Measurements from ENCODE around the gene CDH5. TPM values are rescaled to one million over a fixed set of nuclear protein-coding genes. Genes with fewer than 3 reads are reported as not detected.

CDH5 gene
- total RNA-seq, 3 donors from 2014 or later, result 5.5 to 17.0 (median 10.2) TPM

DNA sequence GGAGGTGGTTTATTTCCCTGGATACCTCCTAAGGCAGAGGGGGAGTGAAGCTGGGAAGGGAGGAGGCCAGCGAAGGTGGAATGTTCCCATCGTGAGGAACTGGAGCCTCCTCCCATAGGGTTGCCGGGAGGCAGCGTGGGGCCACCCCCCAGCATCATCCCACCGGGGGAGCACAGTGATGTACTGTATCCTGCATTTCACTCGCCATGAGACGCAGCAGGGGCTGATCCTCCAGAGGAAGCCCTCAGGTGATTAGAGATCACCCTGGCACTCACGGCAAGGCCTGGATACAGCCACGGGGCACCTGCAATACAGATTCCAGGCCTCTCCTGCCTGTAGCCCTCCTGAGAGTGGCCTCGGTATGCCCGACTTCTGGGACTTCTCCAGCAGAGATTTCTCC, 35.1 kb downstream of the CDH5 start:
- TF ChIP-seq CTCF (IDR thresholded peaks at IDR 0.05), result no peak
- no peak for ATAC-seq
- intact Hi-C loops (cut with DNase I, micrococcal nuclease), result loop anchor here in 1 of 2 donors (10.0 kb wide), 1 partner anchor 203 kb away; the partner anchor contains the start of gene CMTM3

GRCh38 chr16:66402166-66402565, 35.7 kb downstream of the CDH5 start:
- no peaks in the 10 kb centered on the region for H3K9me3 ChIP-seq
- no peaks in the 10 kb centered on the region for H3K4me1 ChIP-seq (ENCODE audit: low read depth)
- DNase-seq, result no peak
- no peaks in the 10 kb centered on the region for H3K36me3 ChIP-seq (ENCODE audit: low read depth)
- H3K4me3 ChIP-seq, result no peak overlapping the region
- intact Hi-C loops (cut with DNase I, micrococcal nuclease), result loop anchor here in 1 of 2 donors (10.0 kb wide), 1 partner anchor 203 kb away; the partner anchor contains the start of gene CMTM3
- ATAC-seq, result no peak
- TF ChIP-seq CTCF (IDR thresholded peaks at IDR 0.05), result no peak

More for the DNA sequence above, 35.1 kb downstream of the CDH5 start:
- Histone ChIP-seq H3K4me1 (ENCODE audit: low read depth) (no peaks in the 10 kb centered on the region), H3K4me3 (no peak overlapping the region), H3K36me3 (ENCODE audit: low read depth) (no peaks in the 10 kb centered on the region), H3K9me3 (no peaks in the 10 kb centered on the region)
- DNase-seq, result no peak

DNA sequence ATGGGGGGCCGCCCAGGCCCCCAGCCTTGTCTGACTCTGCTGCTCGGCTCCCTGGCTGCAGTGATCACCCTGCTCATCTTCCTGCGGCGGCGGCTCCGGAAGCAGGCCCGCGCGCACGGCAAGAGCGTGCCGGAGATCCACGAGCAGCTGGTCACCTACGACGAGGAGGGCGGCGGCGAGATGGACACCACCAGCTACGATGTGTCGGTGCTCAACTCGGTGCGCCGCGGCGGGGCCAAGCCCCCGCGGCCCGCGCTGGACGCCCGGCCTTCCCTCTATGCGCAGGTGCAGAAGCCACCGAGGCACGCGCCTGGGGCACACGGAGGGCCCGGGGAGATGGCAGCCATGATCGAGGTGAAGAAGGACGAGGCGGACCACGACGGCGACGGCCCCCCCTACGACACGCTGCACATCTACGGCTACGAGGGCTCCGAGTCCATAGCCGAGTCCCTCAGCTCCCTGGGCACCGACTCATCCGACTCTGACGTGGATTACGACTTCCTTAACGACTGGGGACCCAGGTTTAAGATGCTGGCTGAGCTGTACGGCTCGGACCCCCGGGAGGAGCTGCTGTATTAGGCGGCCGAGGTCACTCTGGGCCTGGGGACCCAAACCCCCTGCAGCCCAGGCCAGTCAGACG, 36.2 kb downstream of the CDH5 start:
- H3K4me1 ChIP-seq (ENCODE audit: low read depth), result peaks cover under 1% of the 10 kb centered on the region
- no peaks in the 10 kb centered on the region for H3K36me3 ChIP-seq (ENCODE audit: low read depth)
- H3K4me3 ChIP-seq, result no peak overlapping the region
- no peak for TF ChIP-seq CTCF (IDR thresholded peaks at IDR 0.05)
- no peaks in the 10 kb centered on the region for H3K9me3 ChIP-seq
- intact Hi-C loops (cut with DNase I, micrococcal nuclease), result loop anchor here in 1 of 2 donors (10.0 kb wide), 1 partner anchor 202 kb away; the partner anchor contains the start of gene CMTM3
- no peak for DNase-seq
- ATAC-seq, result no peak

- no peaks in the 10 kb centered on the region for H3K36me3 ChIP-seq (ENCODE audit: low read depth)
- peaks cover 3% of the 10 kb centered on the region for H3K4me1 ChIP-seq (ENCODE audit: low read depth)
- no peaks in the 10 kb centered on the region for H3K9me3 ChIP-seq
- no peak for TF ChIP-seq CTCF (IDR thresholded peaks at IDR 0.05)
- intact Hi-C loops (cut with DNase I, micrococcal nuclease), result loop anchor here in 1 of 2 donors (10.0 kb wide), 1 partner anchor 201 kb away; the partner anchor contains the start of gene CMTM3
- DNase-seq (no peak), ATAC-seq (no peak)
- H3K4me3 ChIP-seq, result no peak overlapping the region
These were observed 37.1 kb downstream of the CDH5 start for GRCh38 chr16:66403531-66404145.

DNA sequence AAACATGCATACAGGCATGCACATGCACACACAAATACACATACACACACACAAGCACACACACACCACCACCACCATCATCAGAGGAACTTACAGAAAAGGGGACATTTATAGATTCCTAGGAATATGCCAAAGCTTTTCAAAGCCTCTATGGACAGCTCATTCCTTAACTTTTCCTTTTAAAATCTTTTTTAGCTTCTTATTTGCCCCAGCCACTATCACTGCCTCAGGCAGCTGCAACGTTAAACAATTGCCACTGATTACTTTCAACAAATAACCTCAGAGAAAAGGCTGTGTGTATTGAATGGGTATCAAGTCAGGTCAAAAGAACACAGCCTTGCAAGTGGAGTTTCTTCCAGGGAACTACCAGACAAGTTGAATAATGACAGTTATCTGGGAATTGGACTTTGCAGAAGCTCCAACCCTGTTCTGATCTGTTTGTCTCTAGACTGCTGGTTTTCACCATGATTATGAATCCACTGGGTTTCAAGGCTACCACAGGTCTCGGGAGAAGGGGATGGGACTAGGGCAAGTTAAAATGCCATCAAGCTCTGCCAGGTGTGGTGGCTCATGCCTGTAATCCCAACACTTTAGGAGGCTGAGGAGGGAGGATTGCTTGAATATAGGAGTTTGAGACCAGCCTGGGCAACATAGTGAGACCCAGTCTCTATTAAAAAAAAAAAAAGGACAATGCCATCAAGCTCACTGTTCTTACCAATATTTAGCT, 38.7 kb downstream of the CDH5 start:
- Histone ChIP-seq H3K4me3 (no peak overlapping the region), H3K4me1 (ENCODE audit: low read depth) (peaks cover 3% of the 10 kb centered on the region), H3K9me3 (no peaks in the 10 kb centered on the region), H3K36me3 (ENCODE audit: low read depth) (no peaks in the 10 kb centered on the region)
- DNase-seq (no peak), ATAC-seq (no peak)
- no peak for TF ChIP-seq CTCF (IDR thresholded peaks at IDR 0.05)
- intact Hi-C loops (cut with DNase I, micrococcal nuclease), result loop anchor here (5.0 to 10.0 kb wide), 3 partner anchors 77 to 462 kb away; partner anchors contain the start of gene CMTM3 (in 1 of the 2)
